ENCODE data around the gene ZNF280B. TPM values are rescaled to one million over a fixed set of nuclear protein-coding genes. Genes with fewer than 3 reads are reported as not detected.

ZNF280B gene
- polyA plus RNA-seq, 1 donor from 2014 or later: 0.98 TPM

- no peak overlapping the region for H3K27ac ChIP-seq (ENCODE audit: low read length)
- H4K20me1 ChIP-seq (ENCODE audit: insufficient read depth): no peaks in the 10 kb centered on the region
- no peak overlapping the region for H3K4me2 ChIP-seq (ENCODE audit: low read length)
- no peaks in the 10 kb centered on the region for H3F3A ChIP-seq (ENCODE audit: insufficient read depth, low read length, poor library complexity, severe bottlenecking)
- no peaks in the 10 kb centered on the region for H3K27me3 ChIP-seq (ENCODE audit: insufficient read depth, low read depth, low read length)
- no peaks in the 10 kb centered on the region for H3K36me3 ChIP-seq (ENCODE audit: insufficient read depth, low read length)
- H3K79me2 ChIP-seq (replicated peaks; ENCODE audit: insufficient read depth, low read length): no peaks in the 10 kb centered on the region
- no peak overlapping the region for H3K4me3 ChIP-seq (ENCODE audit: low read length)
- no peak overlapping the region for H2AFZ ChIP-seq (ENCODE audit: low read depth, low read length)
- H3K9me3 ChIP-seq (ENCODE audit: low read length): no peaks in the 10 kb centered on the region
- no peaks in the 10 kb centered on the region for H3K9me2 ChIP-seq (ENCODE audit: insufficient read depth, low read length)
- no peak overlapping the region for H3K9ac ChIP-seq (ENCODE audit: low read length)
- no peak for TF ChIP-seq EP300 (conservative IDR thresholded peaks at IDR 0.05; ENCODE audit: poor library complexity, severe bottlenecking)
- no peak for TF ChIP-seq MXI1 (conservative IDR thresholded peaks at IDR 0.05; ENCODE audit: poor library complexity, severe bottlenecking)
- TF ChIP-seq EZH2 (IDR thresholded peaks at IDR 0.05; ENCODE audit: borderline replicate concordance, insufficient read depth, low read length, poor library complexity, severe bottlenecking): no peak
- no peak for TF ChIP-seq RAD21 (conservative IDR thresholded peaks at IDR 0.05)
These were observed 45.6 kb downstream of the ZNF280B start for GRCh38 chr22:22462813-22463567.

DNA sequence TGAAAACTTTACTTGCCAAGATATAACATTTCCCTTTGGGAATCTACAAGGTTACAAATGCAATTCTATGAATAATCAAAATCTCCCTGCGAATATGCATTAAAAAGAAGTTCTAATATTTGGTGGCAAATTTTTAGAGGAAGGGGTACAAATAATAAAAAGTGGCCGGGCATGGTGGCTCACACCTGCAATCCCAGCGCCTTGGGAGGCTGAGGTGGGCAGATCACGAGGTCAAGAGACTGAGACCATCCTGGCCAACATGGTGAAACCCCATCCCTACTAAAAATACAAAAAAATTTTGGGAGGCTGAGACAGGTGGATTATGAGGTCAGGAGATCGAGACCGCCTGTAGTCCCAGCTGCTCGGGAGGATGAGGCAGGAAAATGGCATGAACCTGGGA is 47.0 kb downstream of the ZNF280B start:
- H3K4me2 ChIP-seq (ENCODE audit: low read length): no peak overlapping the region
- H3K9me2 ChIP-seq (ENCODE audit: insufficient read depth, low read length): no peaks in the 10 kb centered on the region
- no peaks in the 10 kb centered on the region for H3K36me3 ChIP-seq (ENCODE audit: insufficient read depth, low read length)
- H2AFZ ChIP-seq (ENCODE audit: low read depth, low read length): no peak overlapping the region
- no peaks in the 10 kb centered on the region for H4K20me1 ChIP-seq (ENCODE audit: insufficient read depth)
- no peaks in the 10 kb centered on the region for H3K79me2 ChIP-seq (replicated peaks; ENCODE audit: insufficient read depth, low read length)
- H3K4me3 ChIP-seq (ENCODE audit: low read length): no peak overlapping the region
- no peaks in the 10 kb centered on the region for H3K27me3 ChIP-seq (ENCODE audit: insufficient read depth, low read depth, low read length)
- H3K27ac ChIP-seq (ENCODE audit: low read length): no peak overlapping the region
- no peak overlapping the region for H3K9ac ChIP-seq (ENCODE audit: low read length)
- TF ChIP-seq, protein P1, sequence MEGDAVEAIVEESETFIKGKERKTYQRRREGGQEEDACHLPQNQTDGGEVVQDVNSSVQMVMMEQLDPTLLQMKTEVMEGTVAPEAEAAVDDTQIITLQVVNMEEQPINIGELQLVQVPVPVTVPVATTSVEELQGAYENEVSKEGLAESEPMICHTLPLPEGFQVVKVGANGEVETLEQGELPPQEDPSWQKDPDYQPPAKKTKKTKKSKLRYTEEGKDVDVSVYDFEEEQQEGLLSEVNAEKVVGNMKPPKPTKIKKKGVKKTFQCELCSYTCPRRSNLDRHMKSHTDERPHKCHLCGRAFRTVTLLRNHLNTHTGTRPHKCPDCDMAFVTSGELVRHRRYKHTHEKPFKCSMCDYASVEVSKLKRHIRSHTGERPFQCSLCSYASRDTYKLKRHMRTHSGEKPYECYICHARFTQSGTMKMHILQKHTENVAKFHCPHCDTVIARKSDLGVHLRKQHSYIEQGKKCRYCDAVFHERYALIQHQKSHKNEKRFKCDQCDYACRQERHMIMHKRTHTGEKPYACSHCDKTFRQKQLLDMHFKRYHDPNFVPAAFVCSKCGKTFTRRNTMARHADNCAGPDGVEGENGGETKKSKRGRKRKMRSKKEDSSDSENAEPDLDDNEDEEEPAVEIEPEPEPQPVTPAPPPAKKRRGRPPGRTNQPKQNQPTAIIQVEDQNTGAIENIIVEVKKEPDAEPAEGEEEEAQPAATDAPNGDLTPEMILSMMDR (IDR thresholded peaks at IDR 0.05; ENCODE audit: poor library complexity, severe bottlenecking): no peak
- TF ChIP-seq SMC3 (conservative IDR thresholded peaks at IDR 0.05; ENCODE audit: poor library complexity): no peak
- TF ChIP-seq EP300 (conservative IDR thresholded peaks at IDR 0.05; ENCODE audit: poor library complexity, severe bottlenecking): no peak
- no peak for TF ChIP-seq TAF1 (IDR thresholded peaks at IDR 0.05; ENCODE audit: low read depth)
- TF ChIP-seq POLR2AphosphoS5 (IDR thresholded peaks at IDR 0.05): no peak
- no peak for TF ChIP-seq MXI1 (conservative IDR thresholded peaks at IDR 0.05; ENCODE audit: poor library complexity, severe bottlenecking)
- no peak for TF ChIP-seq RAD21 (conservative IDR thresholded peaks at IDR 0.05)
- no peak for TF ChIP-seq EZH2 (IDR thresholded peaks at IDR 0.05; ENCODE audit: borderline replicate concordance, insufficient read depth, low read length, poor library complexity, severe bottlenecking)
- TF ChIP-seq REST (IDR thresholded peaks at IDR 0.05; ENCODE audit: borderline replicate concordance): no peak
- H3F3A ChIP-seq (ENCODE audit: insufficient read depth, low read length, poor library complexity, severe bottlenecking): no peaks in the 10 kb centered on the region
- no peaks in the 10 kb centered on the region for H3K9me3 ChIP-seq (ENCODE audit: low read length)

All from neural cell (in vitro differentiated cells).